ENCODE measurements around the gene ATP6V1E1. TPM values are rescaled to one million over a fixed set of nuclear protein-coding genes. Genes with fewer than 3 reads are reported as not detected.

Gene ATP6V1E1
- total and polyA plus RNA-seq, 10 of the 15 experiments (the other 5 are each of a cell fraction or from before 2014, with no cell fraction given), result 66.7 to 128 (median 87.9) TPM

Other genes with a start within 250 kb of the ATP6V1E1 start
- gene SLC25A18, start 65.3 kb downstream of the ATP6V1E1 start, total RNA-seq (2014; rRNA removed), result not detected in 2 replicates
- gene SLC25A18, start 65.3 kb downstream of the ATP6V1E1 start, total RNA-seq (2014; rRNA removed; fragmentation: Illumina TruSeq; extraction: Trizol), result not detected in 2 replicates
- not detected in 2 replicates for gene SLC25A18, start 65.3 kb downstream of the ATP6V1E1 start, total RNA-seq (2021)
- not detected in 2 replicates for gene SLC25A18, start 65.3 kb downstream of the ATP6V1E1 start, polyA plus RNA-seq (2011; rRNA removed)
- gene SLC25A18, start 65.3 kb downstream of the ATP6V1E1 start, polyA plus RNA-seq (2014; fragmentation: Illumina TruSeq; extraction: Trizol), result not detected in 2 replicates
- under 1 TPM in 1 of 2 experiments, not detected in 1; 0.03 TPM for gene SLC25A18, start 65.3 kb downstream of the ATP6V1E1 start, polyA plus RNA-seq (2014; fragmentation: Nextera tagmentation; extraction: Ambion mirVana)
- gene SLC25A18, start 65.3 kb downstream of the ATP6V1E1 start, polyA plus RNA-seq (2014; rRNA removed), result not detected in 2 replicates
- gene SLC25A18, start 65.3 kb downstream of the ATP6V1E1 start, polyA plus RNA-seq (2016; fragmentation: Nextera tagmentation; extraction: Ambion mirVana), result under 1 TPM in 1 of 2 experiments, not detected in 1; 0.09 TPM
- 28.7 and 36.3 TPM in 2 replicates for gene BCL2L13, start 10.0 kb upstream of the ATP6V1E1 start, total RNA-seq (2014; rRNA removed)
- 28.5 and 28.6 TPM in 2 replicates for gene BCL2L13, start 10.0 kb upstream of the ATP6V1E1 start, total RNA-seq (2014; rRNA removed; fragmentation: Illumina TruSeq; extraction: Trizol)
- 28.4 and 30.4 TPM in 2 replicates for gene BCL2L13, start 10.0 kb upstream of the ATP6V1E1 start, total RNA-seq (2021)
- gene BCL2L13, start 10.0 kb upstream of the ATP6V1E1 start, polyA plus RNA-seq (2011; rRNA removed), result 18.9 and 20.8 TPM in 2 replicates
- gene BCL2L13, start 10.0 kb upstream of the ATP6V1E1 start, polyA plus RNA-seq (2014; fragmentation: Illumina TruSeq; extraction: Trizol), result 29.5 and 30.6 TPM in 2 replicates
- 10 to 100 TPM; 18.6 to 19.1 TPM for gene BCL2L13, start 10.0 kb upstream of the ATP6V1E1 start, polyA plus RNA-seq (2014; fragmentation: Nextera tagmentation; extraction: Ambion mirVana)
- 20.3 and 21.9 TPM in 2 replicates for gene BCL2L13, start 10.0 kb upstream of the ATP6V1E1 start, polyA plus RNA-seq (2014; rRNA removed)
- 10 to 100 TPM; 28.0 to 28.6 TPM for gene BCL2L13, start 10.0 kb upstream of the ATP6V1E1 start, polyA plus RNA-seq (2016; fragmentation: Nextera tagmentation; extraction: Ambion mirVana)
- 166 and 179 TPM in 2 replicates for gene BID, start 145.7 kb upstream of the ATP6V1E1 start, total RNA-seq (2014; rRNA removed)
- 56.4 and 65.9 TPM in 2 replicates for gene BID, start 145.7 kb upstream of the ATP6V1E1 start, total RNA-seq (2014; rRNA removed; fragmentation: Illumina TruSeq; extraction: Trizol)
- gene BID, start 145.7 kb upstream of the ATP6V1E1 start, total RNA-seq (2021), result 126 and 131 TPM in 2 replicates
- 79.3 and 145 TPM in 2 replicates for gene BID, start 145.7 kb upstream of the ATP6V1E1 start, polyA plus RNA-seq (2011; rRNA removed)
- 30.8 and 38.9 TPM in 2 replicates for gene BID, start 145.7 kb upstream of the ATP6V1E1 start, polyA plus RNA-seq (2014; fragmentation: Illumina TruSeq; extraction: Trizol)
- 10 to 100 TPM in 1 of 2 experiments, 1 to 10 TPM in 1; 7.9 to 16.9 TPM for gene BID, start 145.7 kb upstream of the ATP6V1E1 start, polyA plus RNA-seq (2014; fragmentation: Nextera tagmentation; extraction: Ambion mirVana)
- 241 and 247 TPM in 2 replicates for gene BID, start 145.7 kb upstream of the ATP6V1E1 start, polyA plus RNA-seq (2014; rRNA removed)
- 100 to 1,000 TPM; 186 to 203 TPM for gene BID, start 145.7 kb upstream of the ATP6V1E1 start, polyA plus RNA-seq (2016; fragmentation: Nextera tagmentation; extraction: Ambion mirVana)

Measured in GM12878 (cell line).